IMR-90 (cell line): ENCODE measurements around the gene DOCK6. TPM values are rescaled to one million over a fixed set of nuclear protein-coding genes. Genes with fewer than 3 reads are reported as not detected.

Source experiments
- ATAC-seq: fragments of 200-7000 bp; cut with Tn5 transposase; 2 replicates; pipeline ENCODE4 v1.9.1; 2020; ENCODE audit warnings: low read depth, mild to moderate bottlenecking, moderate library complexity
- BruUV-seq: library from RNA; stranded (reverse); fragments of 400-500 nt; replicated peaks from 2 replicates; lab custom pipeline; 2021; lab: Mats Ljungman, UMichigan
- CTCF ChIA-PET: fragments of 300-600 bp; formaldehyde crosslinking; extraction: SDS; loops from one replicate; lab custom pipeline; 2021; ENCODE audit warnings: antibody characterized with exemption; lab: Yijun Ruan, JAX
- POLR2A ChIA-PET: fragments of 300-600 bp; sonication (Branson Sonifier 250); formaldehyde crosslinking; loops from one replicate; lab custom pipeline; 2022; ENCODE audit warnings: antibody characterized with exemption; ENCODE audit not compliant: unreplicated experiment; lab: Charles Lee
- DNase-seq: peaks from one replicate; pipeline ENCODE4 v3.0.0; 2013
- H2AFZ ChIP-seq: replicated peaks from 2 replicates; pipeline ENCODE3; 2013; ENCODE audit warnings: low read length, mild to moderate bottlenecking; ENCODE audit not compliant: poor library complexity
- H2AK5ac ChIP-seq: 2 replicates; pipeline ENCODE4 v1.6.1; 2013; ENCODE audit warnings: low read depth, low read length, inconsistent platforms
- H2AK9ac ChIP-seq: replicated peaks from 2 replicates; pipeline ENCODE3; 2013; ENCODE audit warnings: mild to moderate bottlenecking, low read depth, low read length, moderate library complexity; ENCODE audit not compliant: poor library complexity
- H2BK120ac ChIP-seq: 2 replicates; pipeline ENCODE4 v1.6.1; 2013; ENCODE audit warnings: low read depth, low read length, inconsistent platforms
- H2BK15ac ChIP-seq: 3 replicates; pipeline ENCODE4 v1.6.1; 2013; ENCODE audit warnings: low read depth, low read length, inconsistent platforms
- H2BK20ac ChIP-seq: 2 replicates; pipeline ENCODE4 v1.6.1; 2013; ENCODE audit warnings: low read depth, mild to moderate bottlenecking, inconsistent platforms, low read length, moderate library complexity
- H2BK5ac ChIP-seq: 2 replicates; pipeline ENCODE4 v1.6.1; 2013; ENCODE audit warnings: mild to moderate bottlenecking, low read depth, low read length, inconsistent platforms; ENCODE audit not compliant: poor library complexity, severe bottlenecking
- H3K14ac ChIP-seq: replicated peaks from 2 replicates; pipeline ENCODE4 v1.6.1; 2013; ENCODE audit warnings: low read depth, low read length, inconsistent platforms
- H3K18ac ChIP-seq: 2 replicates; pipeline ENCODE4 v1.6.1; 2013; ENCODE audit warnings: low read depth, low read length, control low read depth
- H3K23ac ChIP-seq: 2 replicates; pipeline ENCODE4 v1.6.1; 2013; ENCODE audit warnings: low read depth, low read length, inconsistent platforms
- H3K27ac ChIP-seq: 2 replicates; pipeline ENCODE4 v1.5.1; 2013; ENCODE audit warnings: mild to moderate bottlenecking, control low read depth, low read length; ENCODE audit not compliant: insufficient read depth
- H3K27me3 ChIP-seq: 2 replicates; pipeline ENCODE4 v1.6.1; 2013; ENCODE audit warnings: low read length; ENCODE audit not compliant: control insufficient read depth, insufficient read depth
- H3K36me3 ChIP-seq: 2 replicates; pipeline ENCODE4 v1.6.1; 2013; ENCODE audit warnings: low read length, mixed read lengths; ENCODE audit not compliant: control insufficient read depth, insufficient read depth
- H3K4ac ChIP-seq: 2 replicates; pipeline ENCODE4 v1.6.1; 2013; ENCODE audit warnings: low read depth, low read length, inconsistent platforms
- H3K4me1 ChIP-seq: 2 replicates; pipeline ENCODE4 v1.6.1; 2013; ENCODE audit warnings: low read length, mixed read lengths; ENCODE audit not compliant: control insufficient read depth, insufficient read depth
- H3K4me2 ChIP-seq: 2 replicates; pipeline ENCODE4 v1.6.1; 2013; ENCODE audit warnings: low read depth, mild to moderate bottlenecking, control low read depth, low read length, moderate library complexity
- H3K4me3 ChIP-seq: 2 replicates; pipeline ENCODE4 v1.5.1; 2013; ENCODE audit warnings: low read depth, mild to moderate bottlenecking, control low read depth, low read length, moderate library complexity; ENCODE audit not compliant: insufficient read depth
- H3K56ac ChIP-seq: 2 replicates; pipeline ENCODE4 v1.6.1; 2013; ENCODE audit warnings: low read length, inconsistent platforms; ENCODE audit not compliant: insufficient read depth; ENCODE audit errors: extremely low read depth
- H3K79me1 ChIP-seq, 2 experiments: 2 replicates each; pipeline ENCODE4 v1.6.1; 2013; ENCODE audit warnings: low read length in 2 of 2, inconsistent platforms in 1 of 2, low read depth in 1 of 2
- H3K9ac ChIP-seq: 2 replicates; pipeline ENCODE4 v1.6.1; 2013; ENCODE audit warnings: low read depth, low read length, control low read depth
- H3K9me1 ChIP-seq: 2 replicates; pipeline ENCODE4 v1.6.1; 2013; ENCODE audit warnings: low read length, inconsistent platforms; ENCODE audit not compliant: insufficient read depth
- H3K9me3 ChIP-seq: 2 replicates; pipeline ENCODE4 v1.6.1; 2013; ENCODE audit warnings: low read length; ENCODE audit not compliant: control insufficient read depth, insufficient read depth
- H4K20me1 ChIP-seq: 2 replicates; pipeline ENCODE4 v1.6.1; 2013; ENCODE audit warnings: low read length, inconsistent platforms; ENCODE audit not compliant: insufficient read depth
- H4K5ac ChIP-seq: 2 replicates; pipeline ENCODE4 v1.6.1; 2013; ENCODE audit warnings: mild to moderate bottlenecking, low read depth, low read length, control low read depth
- H4K8ac ChIP-seq, 2 experiments: 2 replicates each; pipeline ENCODE4 v1.6.1; 2013; ENCODE audit warnings: low read depth in 2 of 2, low read length in 2 of 2, control low read depth in 1 of 2, inconsistent platforms in 1 of 2
- H4K91ac ChIP-seq: 2 replicates; pipeline ENCODE4 v1.6.1; 2013; ENCODE audit warnings: low read depth, low read length, inconsistent platforms; ENCODE audit not compliant: insufficient read depth
- MXI1 ChIP-seq: IDR thresholded peaks from 2 replicates; pipeline ENCODE4 v1.6.1; 2012; ENCODE audit warnings: low read depth, mild to moderate bottlenecking, low read length, moderate library complexity, borderline replicate concordance
- NFE2L2 ChIP-seq: fragments of 150-350 bp; IDR thresholded peaks from 2 replicates; pipeline ENCODE4 v1.6.1; 2016; ENCODE audit warnings: low read depth, mild to moderate bottlenecking, low read length
- POLR2A ChIP-seq: IDR thresholded peaks from 2 replicates; pipeline ENCODE4 v1.6.1; 2012; ENCODE audit warnings: mild to moderate bottlenecking, low read depth, low read length
- RFX5 ChIP-seq: IDR thresholded peaks from 2 replicates; pipeline ENCODE4 v1.8.0; 2012; ENCODE audit warnings: low read depth, mild to moderate bottlenecking, low read length, moderate library complexity
- SMC3 ChIP-seq: fragments of 150-350 bp; IDR thresholded peaks from 2 replicates; pipeline ENCODE4 v1.6.1; 2016; ENCODE audit warnings: low read depth, mild to moderate bottlenecking, antibody characterized with exemption, low read length, moderate library complexity
- WGBS, 2 experiments: methylation state at CpG; one replicate each; pipeline versions ENCODE4 v1.1.5 to v1.1.7; 2013; ENCODE audit warnings: missing lambda C conversion rate in 2 of 2; ENCODE audit not compliant: insufficient read length in 1 of 2; ENCODE audit errors: extremely low coverage in 2 of 2; 5-methylcytosine and 5-hydroxymethylcytosine counted together
- dilution Hi-C: fragments of 300-500 bp; cut with HindIII; formaldehyde crosslinking; loops from one replicate; pipeline ENCODE4 v1.14.3; 2018; ENCODE audit warnings: low sequenced_read_pairs; ENCODE audit not compliant: unreplicated experiment
- in situ Hi-C: fragments of 300-500 bp; cut with MboI; formaldehyde crosslinking; loops from 3 replicates; pipeline ENCODE4 v1.14.3; 2019; ENCODE audit warnings: low sequenced_read_pairs, inconsistent platforms, mixed read lengths
- intact Hi-C: fragments of 100-400 bp; cut with micrococcal nuclease; formaldehyde crosslinking; loops from 2 replicates; pipeline ENCODE4 v1.10.0; 2022
- polyA plus RNA-seq, 3 experiments: library from polyadenylated mRNA; depleted of rRNA; stranded (reverse); fragments of >200 nt; gene quantifications; 2 replicates each; pipeline ENCODE4 v1.2.3, GENCODE V29; 2012; ENCODE audit warnings: low replicate concordance in 1 of 3
- total RNA-seq: library from RNA; depleted of rRNA; stranded (reverse); fragments of >200 nt; gene quantifications from 2 replicates; pipeline ENCODE4 v1.2.3, GENCODE V29; 2012

The DOCK6 gene
- total and polyA plus RNA-seq, 2 of the 4 experiments (the other 2 are of a cell fraction) = 5.0 to 18.4 TPM

DNA sequence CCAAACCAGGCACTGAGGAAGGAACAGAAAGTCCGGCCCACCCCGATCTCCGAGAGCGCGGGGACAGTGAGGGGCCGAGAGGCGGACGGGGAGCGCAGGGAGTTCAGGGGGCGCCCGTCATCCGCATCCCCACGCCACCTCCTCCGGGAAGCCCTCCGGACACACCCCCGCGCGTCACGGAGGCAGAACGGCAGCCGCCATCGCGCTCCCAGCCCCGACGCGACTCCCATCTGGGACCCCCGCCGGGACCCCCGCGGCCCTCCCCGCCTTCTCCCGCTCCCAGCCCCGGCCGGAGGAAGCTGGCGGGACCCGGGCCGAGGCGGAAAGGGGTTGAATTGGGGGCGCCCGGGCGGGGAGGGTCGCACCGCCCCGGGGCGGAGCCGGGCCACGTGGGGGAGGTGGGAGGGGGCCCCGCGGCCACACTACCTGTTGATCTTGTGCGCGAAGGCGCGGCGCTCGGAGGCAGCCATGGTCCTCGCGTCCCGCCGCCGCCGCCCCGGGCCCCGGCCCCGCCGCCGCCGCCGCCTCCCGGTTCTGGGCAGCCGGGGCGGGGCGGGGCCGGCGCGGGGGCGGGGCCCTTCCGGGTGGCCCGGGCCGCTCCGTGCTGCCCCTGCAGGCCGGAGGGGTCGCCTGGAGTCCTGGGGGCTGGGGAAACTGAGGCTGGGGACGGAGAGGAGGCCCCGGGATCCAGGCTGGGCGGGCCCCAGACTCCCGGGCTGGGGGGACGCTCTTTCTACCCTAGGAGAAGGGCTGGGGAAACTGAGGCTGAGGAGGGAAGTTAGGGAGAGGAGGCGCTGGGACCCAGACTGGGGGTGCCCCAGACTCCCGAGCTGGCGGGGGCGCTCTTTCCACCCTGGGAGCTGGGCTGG lies at the start of gene DOCK6 (continued):
- TF ChIP-seq SMC3 (no peak), MXI1 (peak; percentile 19; the same call in 1 of the 2 replicates), RFX5 (no peak), POLR2A (no peak)

GRCh38 chr19:11306337-11306736 lies 44.0 kb upstream of the DOCK6 start:
- no peak overlapping the region for H2BK20ac ChIP-seq
- no peak overlapping the region for H2BK5ac ChIP-seq
- no peaks in the 10 kb centered on the region for H3K4me1 ChIP-seq
- no peak overlapping the region for H2AK9ac ChIP-seq
- in situ Hi-C loops (no loop called here), intact Hi-C loops (no loop called here), dilution Hi-C loops (no loop called here)
- H4K5ac ChIP-seq = no peak overlapping the region
- no TSS peak for BruUV-seq
- no peak overlapping the region for H3K4me2 ChIP-seq
- H3K9me3 ChIP-seq = no peaks in the 10 kb centered on the region
- H3K4ac ChIP-seq = no peak overlapping the region
- TF ChIP-seq NFE2L2 = no peak
- H2AFZ ChIP-seq = no peak overlapping the region
- H3K9me1 ChIP-seq = no peaks in the 10 kb centered on the region
- H2BK15ac ChIP-seq = no peak overlapping the region
- CTCF ChIA-PET = interaction anchor here (1.4 kb wide), 1 partner anchor 12 kb away, joined by 3 read pairs; no protein-coding TSS in a partner anchor
- H3K23ac ChIP-seq = no peak overlapping the region
- H2BK120ac ChIP-seq = no peak overlapping the region
- POLR2A ChIA-PET = no interaction called here
- H4K91ac ChIP-seq = no peak overlapping the region
- H4K8ac ChIP-seq = no peak overlapping the region
- H3K27me3 ChIP-seq = peaks cover 6% of the 10 kb centered on the region
- no peak overlapping the region for H2AK5ac ChIP-seq
- no peaks in the 10 kb centered on the region for H3K36me3 ChIP-seq
- H3K79me1 ChIP-seq = no peaks in the 10 kb centered on the region
- H3K9ac ChIP-seq = no peak overlapping the region
- no peak overlapping the region for H3K18ac ChIP-seq
- DNase-seq = no peak
- H3K4me3 ChIP-seq = no peak overlapping the region
- WGBS, 2 experiments = 83% methylated on average over 1 of the region's 9 CpGs; no CpG with 5 or more reads in 1 of the 2 experiments
- no peak overlapping the region for H3K27ac ChIP-seq
- no peak for ATAC-seq
- H4K20me1 ChIP-seq = no peaks in the 10 kb centered on the region
- no peak overlapping the region for H3K14ac ChIP-seq
- no peak overlapping the region for H3K56ac ChIP-seq
